Hematopoietic multipotent progenitor cell treated with erythropoietin and hydrocortisone succinate and interleukin-3 and kit ligand, for 4 days (in vitro differentiated cells): ENCODE results near the gene SLC5A2.

Experiments
- DNase-seq: peaks from one replicate; pipeline ENCODE4 v3.0.0-alpha.2; 2015

Gene SLC5A2

DNA sequence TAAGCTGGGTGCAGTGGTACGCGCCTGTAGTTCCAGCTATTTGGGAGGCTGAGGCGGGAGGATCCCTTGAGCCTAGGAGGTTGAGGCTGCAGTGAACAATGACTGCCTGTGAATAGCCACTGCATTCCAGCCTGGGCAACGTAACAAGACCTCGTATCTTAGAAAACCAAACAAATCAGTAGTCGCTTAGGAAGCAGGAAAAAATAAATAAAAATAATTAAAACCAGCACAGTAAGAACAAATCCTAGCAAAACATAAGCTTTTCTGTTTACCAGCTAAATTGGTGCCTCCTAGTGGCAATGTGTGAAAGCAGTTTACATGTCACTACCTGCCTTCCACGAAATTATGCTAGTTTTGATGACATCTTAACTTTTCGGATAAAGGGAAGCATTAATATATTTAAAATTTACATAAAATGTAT, 22.3 kb upstream of the SLC5A2 start:
- DNase-seq: peak; percentile 81

DNA sequence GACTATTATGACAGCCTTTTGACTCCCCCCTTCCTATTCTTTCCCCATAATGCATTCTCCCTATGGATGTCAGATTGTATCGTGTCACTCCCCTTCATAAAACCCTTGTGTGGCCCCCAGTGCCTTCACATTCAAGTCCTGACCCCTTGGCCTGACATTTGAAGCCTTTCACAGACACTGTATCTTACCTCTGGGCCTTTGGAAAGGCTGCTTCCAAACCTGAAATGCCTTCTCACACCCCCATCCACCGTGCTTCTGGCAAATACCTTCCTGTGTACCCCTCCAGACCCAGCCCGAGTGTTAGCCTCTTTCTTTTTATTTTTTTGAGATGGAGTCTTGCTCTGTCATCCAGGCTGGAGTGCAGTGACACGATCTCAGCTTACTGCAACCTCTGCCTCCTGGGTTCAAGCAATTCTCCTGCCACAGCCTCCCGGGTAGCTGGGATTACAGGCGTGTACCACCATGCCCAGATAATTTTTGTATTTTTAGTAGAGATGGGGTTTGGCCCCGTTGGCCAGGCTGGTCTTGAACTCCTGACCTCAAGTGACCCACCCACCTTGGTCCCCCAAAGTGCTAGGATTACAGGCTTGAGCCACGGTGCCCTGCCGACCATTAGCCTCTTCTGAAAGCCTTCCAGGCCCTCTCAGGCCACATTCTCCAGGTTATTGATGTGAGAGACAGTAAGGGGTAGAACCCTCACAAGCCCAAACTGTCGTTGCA, 21.6 kb upstream of the SLC5A2 start:
- no peak for DNase-seq

DNA sequence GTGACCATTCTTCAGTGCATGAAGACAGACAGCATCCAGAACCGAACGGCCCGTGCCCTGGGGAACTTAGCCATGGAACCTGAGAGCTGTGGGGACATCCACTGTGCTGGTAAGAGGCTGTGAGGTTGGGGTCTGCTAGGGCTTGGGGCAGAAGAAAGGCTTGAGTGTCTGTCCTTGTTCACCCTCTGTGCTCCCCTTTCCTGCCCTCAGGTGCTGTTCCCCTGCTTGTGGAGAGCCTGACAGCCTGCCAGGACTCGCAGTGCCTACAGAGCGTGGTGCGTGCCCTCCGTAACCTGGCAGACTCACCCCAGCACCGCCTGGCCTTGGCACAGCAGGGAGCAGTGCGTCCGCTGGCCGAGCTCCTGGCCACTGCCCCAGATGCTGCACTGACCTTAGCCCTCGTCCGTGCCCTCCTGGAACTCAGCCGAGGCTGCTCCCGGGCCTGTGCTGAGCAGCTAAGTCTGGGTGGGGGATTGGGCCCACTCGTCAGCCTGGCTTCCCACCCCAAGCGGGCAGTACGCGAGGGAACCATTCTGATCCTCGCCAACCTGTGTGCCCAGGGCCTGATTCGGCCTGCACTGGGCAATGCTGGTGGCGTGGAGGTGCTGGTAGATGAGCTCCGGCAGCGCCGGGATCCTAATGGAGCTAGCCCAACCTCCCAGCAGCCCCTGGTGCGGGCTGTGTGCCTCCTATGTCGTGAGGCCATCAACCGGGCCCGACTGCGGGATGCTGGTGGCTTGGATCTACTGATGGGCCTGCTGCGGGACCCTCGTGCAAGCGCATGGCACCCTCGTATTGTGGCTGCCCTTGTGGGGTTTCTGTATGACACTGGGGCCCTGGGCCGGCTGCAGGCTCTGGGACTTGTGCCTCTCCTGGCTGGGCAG, 20.8 kb upstream of the SLC5A2 start:
- no peak for DNase-seq

DNA sequence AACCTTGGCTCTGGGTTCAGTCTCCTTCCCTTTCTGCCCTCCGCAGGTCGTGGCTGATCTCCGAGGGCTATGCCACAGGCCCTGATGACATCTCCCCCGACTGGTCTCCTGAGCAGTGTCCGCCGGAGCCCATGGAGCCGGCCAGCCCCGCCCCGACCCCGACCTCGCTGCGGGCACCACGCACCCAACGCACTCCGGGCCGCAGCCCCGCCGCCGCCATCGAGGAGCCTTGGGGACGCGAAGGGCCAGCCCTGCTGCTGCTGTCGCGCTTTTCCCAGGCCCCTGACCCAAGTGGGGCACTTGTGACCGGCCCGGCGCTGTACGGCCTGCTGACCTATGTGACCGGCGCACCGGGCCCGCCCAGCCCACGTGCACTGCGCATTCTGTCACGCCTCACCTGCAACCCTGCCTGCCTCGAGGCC, 18.6 kb upstream of the SLC5A2 start:
- no peak for DNase-seq

DNA sequence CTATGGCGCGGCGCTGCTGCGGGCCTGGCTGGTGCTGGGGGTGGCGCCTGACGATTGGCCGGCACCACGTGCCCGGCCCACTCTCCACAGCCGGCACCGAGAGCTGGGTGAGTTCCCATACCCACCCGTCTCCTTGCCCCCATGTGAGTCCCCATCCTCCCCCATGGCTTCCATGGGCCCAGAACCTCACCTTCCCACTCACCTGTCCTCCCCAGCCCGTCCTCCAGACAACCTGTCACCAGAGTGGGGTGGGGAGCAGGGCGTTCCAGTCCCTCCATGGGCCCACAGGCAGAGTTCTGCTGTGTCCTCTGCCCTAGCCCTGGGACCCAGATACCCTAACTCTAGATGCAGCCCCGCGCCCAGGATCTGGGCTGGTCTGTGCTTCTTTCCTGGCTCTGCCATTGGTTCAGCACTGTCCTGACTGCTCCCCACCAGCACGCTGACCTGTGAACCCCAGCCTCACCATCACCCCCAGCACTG, 18.1 kb upstream of the SLC5A2 start:
- no peak for DNase-seq

DNA sequence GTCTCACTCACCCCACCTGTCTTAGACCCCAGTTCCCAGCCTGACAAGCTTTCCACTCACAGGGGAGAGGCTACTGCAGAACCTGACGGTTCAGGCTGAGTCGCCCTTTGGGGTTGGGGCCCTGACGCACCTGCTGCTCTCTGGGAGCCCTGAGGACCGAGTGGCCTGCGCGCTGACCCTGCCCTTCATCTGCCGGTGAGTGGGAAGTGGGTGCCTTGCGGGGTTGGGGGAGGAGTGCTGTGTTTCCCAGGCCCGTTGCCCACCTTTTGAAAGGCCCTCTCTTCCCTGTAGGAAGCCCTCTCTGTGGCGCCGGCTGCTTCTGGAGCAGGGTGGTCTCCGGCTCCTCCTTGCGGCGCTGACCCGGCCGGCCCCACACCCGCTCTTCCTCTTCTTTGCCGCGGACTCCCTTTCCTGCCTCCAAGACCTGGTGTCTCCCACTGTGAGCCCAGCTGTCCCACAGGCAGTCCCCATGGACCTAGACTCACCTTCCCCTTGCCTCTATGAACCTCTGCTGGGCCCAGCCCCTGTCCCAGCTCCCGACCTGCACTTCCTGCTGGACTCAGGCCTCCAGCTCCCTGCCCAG, 17.0 kb upstream of the SLC5A2 start:
- DNase-seq: no peak

DNA sequence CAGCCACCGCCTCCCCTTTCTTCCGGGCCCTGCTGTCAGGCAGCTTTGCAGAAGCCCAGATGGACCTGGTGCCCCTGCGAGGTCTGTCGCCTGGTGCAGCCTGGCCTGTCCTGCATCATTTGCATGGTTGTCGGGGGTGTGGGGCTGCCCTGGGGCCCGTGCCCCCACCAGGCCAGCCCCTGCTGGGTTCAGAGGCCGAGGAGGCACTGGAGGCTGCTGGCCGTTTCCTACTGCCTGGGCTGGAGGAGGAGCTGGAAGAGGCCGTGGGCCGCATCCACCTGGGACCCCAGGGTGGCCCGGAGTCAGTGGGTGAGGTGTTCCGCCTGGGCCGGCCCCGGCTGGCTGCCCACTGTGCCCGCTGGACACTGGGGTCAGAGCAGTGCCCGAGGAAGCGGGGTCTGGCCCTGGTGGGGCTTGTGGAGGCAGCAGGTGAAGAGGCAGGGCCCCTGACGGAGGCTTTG, 16.5 kb upstream of the SLC5A2 start:
- no peak for DNase-seq

DNA sequence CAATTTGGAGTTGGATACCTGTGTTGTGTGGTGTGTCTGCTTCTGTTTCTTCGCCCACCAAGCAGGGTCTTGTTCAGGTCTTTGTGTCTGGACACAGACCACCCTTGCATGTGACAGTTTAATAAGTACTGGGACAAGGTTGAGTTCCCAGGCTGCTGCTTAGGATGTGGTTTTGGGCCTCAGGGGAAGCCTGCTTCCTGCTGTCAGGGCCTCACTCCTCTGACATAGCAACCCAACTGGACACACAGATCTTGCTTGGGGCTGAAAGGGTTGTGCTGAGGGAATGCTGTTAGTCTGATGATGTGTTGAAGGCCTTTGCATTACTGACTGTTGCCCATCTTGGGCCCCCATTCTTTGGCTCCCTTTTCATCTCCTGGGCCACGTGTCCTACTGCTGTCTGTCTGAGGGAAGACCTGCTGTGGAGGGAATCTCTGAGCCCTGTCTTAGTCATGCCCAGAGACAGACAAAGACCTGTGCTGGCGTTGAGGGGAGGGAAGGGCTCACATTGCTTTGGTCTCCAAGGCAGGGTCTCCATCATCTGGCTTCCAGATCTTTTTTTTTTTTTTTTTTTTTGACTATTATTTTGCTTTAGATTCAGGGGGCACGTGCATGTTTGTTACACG, 15.7 kb upstream of the SLC5A2 start:
- DNase-seq: peak; percentile 62

DNA sequence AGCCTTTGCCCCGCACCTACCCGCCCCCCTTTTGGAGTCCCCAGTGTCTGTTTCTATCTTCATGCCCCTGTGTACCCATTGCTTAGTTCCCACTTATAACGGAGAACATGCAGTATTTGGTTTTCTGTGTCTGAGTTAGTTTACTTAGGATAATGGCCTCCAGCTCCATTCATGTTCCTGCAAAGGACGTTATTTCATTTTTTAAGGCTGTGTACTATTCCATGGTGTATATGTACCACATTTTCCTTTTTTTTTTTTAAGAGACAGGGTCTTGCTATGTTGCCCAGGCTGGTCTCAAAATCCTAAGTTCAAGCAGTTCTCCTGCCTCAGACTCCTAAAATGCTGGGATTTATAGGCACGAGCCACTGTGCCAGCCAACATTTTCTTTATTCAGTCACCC, 15.1 kb upstream of the SLC5A2 start:
- no peak for DNase-seq

DNA sequence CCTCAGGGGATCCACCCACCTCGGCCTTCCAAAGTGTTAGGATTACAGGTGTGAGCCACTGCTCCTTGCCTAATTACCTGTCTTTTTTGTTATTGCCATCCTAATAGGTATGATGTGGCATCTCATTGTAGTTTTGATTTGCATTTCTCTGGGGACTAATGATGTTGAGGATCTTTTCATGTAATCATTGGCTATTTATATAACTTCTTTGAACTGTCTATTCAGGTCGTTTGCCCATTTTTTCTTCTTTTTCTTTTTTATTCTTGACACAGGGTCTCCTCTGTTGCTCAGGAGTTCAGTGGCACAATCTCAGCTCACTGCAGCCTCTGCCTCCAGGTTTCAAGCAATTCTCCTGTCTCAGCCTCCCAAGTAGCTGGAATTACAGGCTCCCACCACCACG, 12.3 kb upstream of the SLC5A2 start:
- no peak for DNase-seq

DNA sequence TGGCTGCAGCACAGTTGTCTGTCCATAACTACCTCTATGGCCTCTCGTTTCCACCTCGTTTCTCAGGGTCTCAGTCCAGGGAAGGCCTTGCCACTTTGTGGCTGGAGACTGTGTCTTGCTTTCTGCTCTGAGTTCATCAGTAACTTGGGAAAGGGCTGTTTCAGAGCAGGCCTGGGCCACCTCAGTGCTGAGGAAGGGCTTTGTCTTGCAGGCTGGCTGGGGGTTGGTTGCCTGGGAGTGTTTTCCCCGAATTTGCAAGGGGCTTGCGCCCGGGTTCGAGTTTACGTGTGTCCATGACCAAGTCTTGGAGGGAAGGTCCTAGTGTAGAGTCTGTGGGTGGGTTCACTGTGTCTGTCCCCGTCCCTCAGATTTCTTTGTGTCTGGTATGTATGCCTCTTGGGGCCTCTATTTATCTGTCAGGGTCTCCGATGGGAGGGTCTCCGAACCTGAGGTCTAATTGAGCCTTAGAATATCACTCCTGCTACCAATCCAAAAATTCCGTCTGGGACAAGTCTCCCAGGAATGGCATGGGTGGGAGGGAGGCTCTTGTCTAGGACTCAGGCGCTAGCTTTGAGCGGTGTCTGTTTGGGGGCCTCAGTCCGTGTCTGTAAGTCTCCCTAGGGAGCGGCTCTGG, 11.6 kb upstream of the SLC5A2 start:
- DNase-seq: no peak

DNA sequence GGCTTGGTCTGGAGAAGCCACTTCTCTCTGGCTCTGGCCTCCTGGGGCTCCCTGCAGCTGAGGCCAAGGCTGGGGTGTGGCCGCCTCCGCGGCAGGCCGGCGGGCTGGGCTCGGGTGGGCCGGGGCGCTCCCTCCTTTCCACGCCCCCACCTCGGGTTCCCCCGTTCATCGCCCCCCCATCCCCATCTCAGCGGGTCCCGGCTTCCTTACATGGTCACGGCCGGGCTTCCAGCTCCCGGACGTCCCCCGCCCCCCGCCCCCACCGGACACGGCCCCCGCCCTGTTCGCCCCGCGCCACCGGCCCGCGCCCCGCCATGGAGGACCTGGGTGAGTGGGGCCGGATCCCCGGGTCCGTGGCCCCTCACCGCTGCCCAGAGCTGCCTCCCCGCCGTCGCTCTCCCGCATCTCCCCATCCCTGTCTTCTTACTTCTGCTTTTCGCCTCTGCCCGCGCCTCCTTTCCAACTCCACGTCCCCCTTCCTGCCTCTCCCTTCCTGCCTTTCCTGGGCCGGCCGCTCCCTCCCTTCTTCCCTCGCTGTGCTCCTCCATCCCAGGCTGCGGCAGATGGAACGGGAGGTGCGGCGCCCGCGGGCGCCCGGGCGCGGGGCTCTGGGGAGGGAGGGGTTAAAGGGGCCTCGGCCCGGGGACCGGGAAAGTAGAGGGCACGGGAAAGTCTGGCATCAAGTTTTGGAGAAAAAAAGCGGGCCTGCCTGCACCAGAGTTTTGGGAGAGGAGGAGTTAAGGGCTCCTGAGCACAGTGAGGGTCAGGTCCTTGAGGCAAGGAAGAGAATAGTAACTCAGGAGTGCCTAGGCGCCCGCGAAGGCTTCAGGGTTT, 10.8 kb upstream of the SLC5A2 start, which contains the start of gene TGFB1I1:
Gene TGFB1I1 (plus strand): TSS at position 278 of the 834 bp plus-strand sequence. CDS start 37 bp downstream, at position 315.
- DNase-seq: peak; percentile 52

DNA sequence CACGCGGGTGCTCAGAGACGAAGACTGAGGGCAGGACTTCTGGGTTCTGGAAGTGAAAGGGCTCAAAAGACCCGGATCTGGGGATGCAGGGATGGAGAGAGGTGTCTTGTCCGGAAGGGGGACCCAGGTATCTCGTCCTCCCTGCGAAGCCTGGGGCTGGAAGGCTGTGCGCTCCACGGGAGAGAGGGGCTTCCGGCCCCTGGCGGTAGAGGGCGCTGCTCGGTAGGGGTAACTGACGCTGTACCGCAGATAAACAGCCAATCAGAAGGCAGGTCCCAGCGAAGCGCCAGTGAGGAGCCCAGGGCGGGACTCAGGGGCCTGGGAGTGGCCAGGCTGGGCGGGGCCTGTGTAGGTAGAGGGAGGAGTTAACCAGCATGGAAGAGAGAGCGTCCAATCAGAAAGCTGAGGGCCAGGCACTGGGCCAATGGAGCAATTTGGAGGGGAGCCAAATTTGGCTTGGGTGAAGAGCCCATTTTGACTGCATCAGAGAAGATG, 10.2 kb upstream of the SLC5A2 start:
- peak; percentile 86 for DNase-seq

DNA sequence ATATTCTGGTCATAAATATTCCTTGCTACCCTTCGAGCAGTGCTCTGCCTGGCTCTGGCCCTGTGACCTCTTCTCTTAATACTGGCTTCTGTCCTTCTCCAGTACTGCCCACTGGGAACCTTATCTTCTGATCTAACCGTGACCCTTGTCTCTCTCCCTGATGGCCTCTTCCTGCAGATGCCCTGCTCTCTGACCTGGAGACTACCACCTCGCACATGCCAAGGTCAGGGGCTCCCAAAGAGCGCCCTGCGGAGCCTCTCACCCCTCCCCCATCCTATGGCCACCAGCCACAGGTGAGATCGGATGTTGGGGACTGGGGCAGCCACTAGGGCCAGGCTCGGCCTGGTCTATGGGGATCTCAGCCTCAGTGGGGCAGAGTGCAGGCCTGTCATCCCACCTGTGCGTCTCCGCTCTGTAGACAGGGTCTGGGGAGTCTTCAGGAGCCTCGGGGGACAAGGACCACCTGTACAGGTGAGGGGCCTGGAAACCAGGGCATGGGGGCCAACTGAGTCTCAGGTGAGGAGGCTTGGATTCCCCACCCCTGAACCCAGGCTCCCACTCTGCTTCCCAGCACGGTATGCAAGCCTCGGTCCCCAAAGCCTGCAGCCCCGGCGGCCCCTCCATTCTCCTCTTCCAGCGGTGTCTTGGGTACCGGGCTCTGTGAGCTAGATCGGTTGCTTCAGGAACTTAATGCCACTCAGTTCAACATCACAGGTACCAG, 9.5 kb upstream of the SLC5A2 start:
- DNase-seq: no peak

DNA sequence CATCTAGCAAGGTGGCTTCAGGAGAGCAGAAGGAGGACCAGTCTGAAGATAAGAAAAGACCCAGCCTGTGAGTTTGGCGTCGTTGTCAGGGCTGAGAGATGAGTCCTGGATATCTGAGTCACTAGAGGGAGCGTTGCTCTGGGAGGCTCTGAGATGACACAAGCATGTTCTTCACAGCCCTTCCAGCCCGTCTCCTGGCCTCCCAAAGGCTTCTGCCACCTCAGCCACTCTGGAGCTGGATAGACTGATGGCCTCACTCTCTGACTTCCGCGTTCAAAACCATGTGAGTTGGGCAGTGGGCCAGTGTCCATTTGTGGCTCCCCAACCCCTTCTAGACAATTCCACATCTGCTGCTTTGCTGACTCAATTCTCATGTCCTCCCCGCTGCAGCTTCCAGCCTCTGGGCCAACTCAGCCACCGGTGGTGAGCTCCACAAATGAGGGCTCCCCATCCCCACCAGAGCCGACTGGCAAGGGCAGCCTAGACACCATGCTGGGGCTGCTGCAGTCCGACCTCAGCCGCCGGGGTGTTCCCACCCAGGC, 8.7 kb upstream of the SLC5A2 start:
- peak; percentile 43 for DNase-seq

DNA sequence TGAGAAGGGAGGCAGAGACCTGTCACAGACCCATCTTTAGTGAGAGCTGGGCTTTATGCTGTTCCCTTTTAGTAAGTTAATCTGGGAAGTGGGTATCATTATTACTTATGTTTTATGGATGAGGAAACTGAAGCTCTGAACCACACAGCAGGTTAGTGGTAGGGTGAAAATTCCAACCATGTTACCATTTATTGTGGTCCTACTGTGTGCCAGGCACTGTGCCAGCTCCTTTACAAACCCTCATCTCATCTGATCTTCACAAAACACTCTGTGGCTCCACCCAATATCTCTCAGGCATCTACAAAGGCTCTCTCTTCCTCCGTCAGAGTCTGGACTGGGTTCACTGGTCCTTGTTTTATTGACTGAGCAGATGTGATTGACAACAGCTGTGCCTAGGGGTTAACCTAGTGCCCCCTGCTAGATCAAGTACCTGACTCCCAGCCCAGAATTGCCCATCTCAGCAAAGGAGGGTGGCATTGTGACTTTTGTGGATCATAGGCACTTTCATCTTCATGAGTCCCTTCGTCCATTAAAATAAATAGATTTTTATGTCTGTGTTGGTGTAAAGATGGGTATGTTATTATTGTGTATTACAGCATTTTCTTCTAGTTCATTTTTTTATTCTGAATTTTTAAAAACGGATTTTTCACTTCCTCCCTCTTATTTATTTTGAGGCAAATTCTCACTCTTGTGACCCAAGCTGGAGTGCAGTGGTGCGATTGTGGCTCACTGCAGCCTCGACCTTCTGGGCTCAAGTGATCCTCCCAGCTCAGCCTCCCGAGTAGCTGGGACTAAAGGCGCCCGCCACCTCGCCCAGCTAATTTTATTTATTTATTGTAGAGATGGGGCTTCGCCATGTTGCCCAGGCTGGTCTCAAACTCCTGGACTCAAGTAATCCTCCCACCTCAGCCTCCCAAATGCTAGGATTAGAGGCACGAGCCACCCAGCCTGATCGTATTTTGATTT, 7.9 kb upstream of the SLC5A2 start:
- no peak for DNase-seq

DNA sequence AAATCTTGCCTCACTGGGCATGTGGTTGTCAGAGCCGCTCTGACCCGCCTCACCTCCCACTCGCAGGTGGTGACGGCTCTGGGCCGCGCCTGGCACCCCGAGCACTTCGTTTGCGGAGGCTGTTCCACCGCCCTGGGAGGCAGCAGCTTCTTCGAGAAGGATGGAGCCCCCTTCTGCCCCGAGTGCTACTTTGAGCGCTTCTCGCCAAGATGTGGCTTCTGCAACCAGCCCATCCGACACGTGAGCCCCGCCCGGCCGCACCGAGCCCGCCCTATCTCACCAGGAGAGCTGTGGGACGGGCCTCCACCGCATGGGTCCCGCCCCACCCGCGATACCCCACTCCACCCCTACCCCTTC, 7.0 kb upstream of the SLC5A2 start:
- peak; percentile 51 for DNase-seq

DNA sequence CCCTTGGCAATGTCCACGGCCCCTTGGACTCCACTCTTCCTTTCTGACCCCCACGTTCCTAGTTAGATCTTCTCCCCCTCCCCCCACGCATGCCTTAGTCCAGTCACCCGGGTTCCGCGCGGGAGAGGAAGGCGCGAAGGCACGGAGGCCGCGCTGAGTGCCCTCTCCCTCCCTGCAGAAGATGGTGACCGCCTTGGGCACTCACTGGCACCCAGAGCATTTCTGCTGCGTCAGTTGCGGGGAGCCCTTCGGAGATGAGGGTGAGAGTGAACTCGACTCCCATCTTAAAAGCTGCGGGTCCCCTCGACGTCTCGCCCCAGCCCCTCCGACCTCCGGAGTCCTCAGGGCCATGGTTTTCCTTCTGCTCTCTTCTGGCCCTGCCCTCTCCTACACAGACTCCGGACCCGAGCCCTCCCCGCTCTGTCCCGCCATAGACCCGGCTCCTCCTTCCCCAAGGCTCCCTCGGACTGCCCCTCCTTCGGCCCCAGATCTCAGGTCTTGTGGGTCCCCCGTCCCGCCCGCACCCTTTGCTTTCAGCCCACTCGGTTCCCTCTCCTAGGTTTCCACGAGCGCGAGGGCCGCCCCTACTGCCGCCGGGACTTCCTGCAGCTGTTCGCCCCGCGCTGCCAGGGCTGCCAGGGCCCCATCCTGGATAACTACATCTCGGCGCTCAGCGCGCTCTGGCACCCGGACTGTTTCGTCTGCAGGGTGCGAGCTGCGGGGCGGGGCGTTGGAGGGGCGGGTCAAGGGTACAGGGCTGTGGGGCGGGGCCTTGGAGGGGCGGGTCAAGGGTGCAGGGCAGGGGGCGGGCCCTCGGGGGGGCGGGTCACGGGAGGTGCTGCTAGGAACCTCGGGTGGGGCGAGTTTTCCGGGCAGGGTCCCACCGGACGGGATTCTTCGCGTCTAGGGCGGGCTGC, 6.4 kb upstream of the SLC5A2 start:
- peak; percentile 93 for DNase-seq
